Stimulated activated CD8-positive, alpha-beta memory T cell treated with anti-CD3 and anti-CD28 coated beads, Interleukin-7, amount 100 ng/mL, for 24 hours (primary cell): ENCODE data around the gene GOLGA8A.
"Not testable (repeated sequence)": the region's sequence is repeated elsewhere in the genome, so short reads cannot be mapped to it uniquely, and the experiment has no call there.

ENCODE experiments used
- DNase-seq: peaks from one replicate; pipeline ENCODE4 v3.0.0-alpha.2; 2020; ENCODE audit warnings: low read depth

The GOLGA8A gene

DNA sequence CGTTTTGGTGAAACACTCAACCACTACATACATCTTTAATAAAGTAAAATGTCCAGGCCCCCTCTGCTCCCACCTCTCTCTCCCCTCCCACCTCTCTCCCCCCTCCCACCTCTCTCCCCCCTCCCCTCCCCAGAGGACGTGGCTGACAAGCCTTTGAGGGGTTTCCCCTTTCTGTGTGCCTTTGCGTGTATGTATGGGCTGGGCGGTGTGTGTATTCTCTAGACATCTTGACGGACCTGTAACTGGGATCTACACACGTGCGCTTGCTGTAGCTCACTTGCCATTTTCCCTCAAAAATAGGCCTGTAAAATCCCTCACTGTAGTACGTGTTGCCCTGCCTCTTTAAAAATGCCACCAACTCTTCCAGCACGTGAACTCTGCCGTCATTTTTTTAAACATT is 28.6 kb downstream of the GOLGA8A start:
- DNase-seq: not testable (repeated sequence)

DNA sequence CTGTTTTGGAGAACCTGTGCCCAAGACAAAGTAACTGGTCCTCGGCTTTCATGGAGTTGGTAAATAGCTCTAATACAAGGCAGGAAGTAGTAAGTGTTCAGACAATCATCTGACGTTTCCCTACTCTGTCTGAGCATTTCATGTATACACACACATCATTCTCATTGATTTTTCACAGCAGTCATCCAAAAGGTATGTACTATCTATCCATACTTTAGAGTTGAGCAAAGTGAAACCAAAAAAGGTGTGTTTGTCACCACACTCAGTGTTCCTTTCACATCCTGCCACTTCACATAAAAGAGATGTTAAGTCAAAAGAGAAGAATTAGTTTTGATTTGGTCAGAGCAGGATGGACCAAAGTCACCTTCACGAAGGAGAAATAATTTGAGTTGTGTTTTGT is 33.7 kb downstream of the GOLGA8A start:
- not testable (repeated sequence) for DNase-seq

DNA sequence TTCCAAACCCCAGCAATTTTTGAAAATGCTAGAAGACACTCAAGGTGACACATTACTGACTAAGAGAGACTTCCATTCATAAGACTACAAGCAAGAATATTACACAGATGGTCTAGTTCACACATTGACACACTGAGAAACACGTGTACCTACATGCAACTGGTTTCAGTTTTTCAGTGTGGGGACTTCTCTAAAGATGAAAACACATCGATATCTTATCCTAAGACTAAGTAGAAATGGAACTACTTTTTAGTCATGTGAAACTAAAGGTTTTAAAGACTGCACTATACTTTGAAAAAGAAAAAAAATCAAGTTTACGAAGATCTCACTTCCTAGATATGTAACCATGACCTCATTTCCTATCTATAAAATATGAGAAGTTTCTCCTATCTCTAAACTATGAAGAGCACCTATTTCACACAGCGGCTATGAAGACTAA is 34.4 kb downstream of the GOLGA8A start:
- DNase-seq: not testable (repeated sequence)

DNA sequence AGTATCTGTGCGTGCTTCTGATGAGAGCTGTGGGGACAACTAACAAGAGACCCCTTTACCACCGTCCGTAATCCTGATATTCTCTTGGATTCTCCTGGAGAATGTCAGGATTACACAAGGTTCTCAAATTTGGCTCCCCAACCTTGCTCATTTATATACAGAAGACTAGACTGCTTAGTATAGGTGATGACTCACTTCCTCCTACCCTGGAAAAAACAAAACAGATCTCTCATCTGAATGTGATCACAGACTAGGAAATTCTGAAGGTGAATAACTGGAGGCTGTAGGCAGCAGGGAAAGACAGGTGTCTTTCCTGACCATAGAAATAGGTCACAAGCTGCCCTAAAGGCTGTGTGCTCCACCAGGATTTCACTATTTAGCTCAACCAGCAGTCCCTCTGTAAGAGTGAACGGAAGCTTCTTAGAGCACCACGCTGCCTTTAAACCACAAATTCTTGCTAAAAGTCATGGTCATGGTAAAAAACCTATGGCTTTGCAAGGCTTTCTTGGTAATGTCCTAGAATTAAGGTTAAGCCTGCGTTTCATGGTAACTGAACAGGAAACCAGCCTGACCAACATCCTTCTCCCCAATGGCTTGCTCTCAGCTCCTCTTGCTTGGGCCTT is 39.9 kb downstream of the GOLGA8A start:
- DNase-seq: not testable (repeated sequence)

DNA sequence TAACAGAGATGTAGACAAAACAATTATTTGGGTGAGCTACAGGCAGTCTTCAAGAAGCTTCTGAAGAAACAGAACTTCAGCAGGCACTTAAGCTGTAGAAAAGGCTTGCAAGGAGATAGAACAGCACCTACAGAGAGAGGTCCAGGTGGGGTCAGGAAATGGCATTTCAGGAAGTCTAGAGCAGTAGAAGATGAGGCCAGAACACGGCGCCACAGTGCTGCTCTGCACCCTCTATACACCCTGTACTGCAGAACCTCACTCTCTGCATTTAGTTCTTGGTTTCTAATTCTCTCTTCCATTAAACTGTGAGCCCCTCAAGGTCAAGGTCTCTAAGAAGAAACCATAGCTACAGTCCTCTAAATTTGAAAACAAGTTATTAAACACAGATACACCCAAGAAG is 44.6 kb downstream of the GOLGA8A start:
- not testable (repeated sequence) for DNase-seq

DNA sequence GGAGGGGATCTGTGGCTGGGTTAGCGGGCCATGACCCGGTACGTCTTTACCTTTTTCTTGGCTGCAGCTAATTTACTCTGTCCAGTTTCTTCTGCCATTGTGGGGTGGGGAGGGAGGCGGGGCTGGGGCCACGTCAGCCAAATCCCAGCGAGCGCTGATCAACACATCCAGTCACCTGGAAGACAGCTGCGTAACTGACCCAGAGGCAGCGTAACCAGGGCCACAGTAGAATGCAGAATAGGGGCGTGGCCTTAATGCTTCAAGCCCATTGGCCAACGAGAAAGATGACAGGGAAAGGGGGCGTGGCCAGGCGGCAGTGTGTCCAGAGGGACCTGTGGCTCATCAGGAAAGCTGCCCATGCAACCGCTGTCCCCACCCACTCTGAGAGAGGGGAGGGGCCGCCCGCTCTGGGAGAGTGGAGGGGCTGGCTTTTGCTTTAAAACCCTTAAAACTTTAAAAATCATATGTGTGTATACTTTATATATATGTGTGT is 48.0 kb downstream of the GOLGA8A start:
- DNase-seq: not testable (repeated sequence)
